ENCODE data around the gene GATAD2A. TPM values are rescaled to one million over a fixed set of nuclear protein-coding genes. Genes with fewer than 3 reads are reported as not detected.

GATAD2A gene
- total and polyA plus RNA-seq, 4 donors = 7.1 to 23.7 (median 18.2) TPM

GRCh38 chr19:19513682-19514081, 108.2 kb downstream of the GATAD2A start:
- peaks cover 6 to 17% (median 11%) of the 10 kb centered on the region in 4 donors for H3K4me1 ChIP-seq (ENCODE audit: control insufficient read depth in 4 of 4, insufficient read depth in 4 of 4, low read length in 3 of 4)
- H3K36me3 ChIP-seq (ENCODE audit: control insufficient read depth in 4 of 4, insufficient read depth in 3 of 4, low read depth in 1 of 4, low read length in 3 of 4) = no peaks in the 10 kb centered on the region
- H3K27me3 ChIP-seq (ENCODE audit: control insufficient read depth in 4 of 4, insufficient read depth in 4 of 4, low read length in 3 of 4) = no peaks in the 10 kb centered on the region
- no peak overlapping the region for H3K9ac ChIP-seq (ENCODE audit: low read depth in 1 of 2, low read length in 2 of 2)
- WGBS = 85% methylated on average over 17 of the region's 17 CpGs
- H3K27ac ChIP-seq (ENCODE audit: low read depth in 1 of 2, low read length in 2 of 2) = no peak overlapping the region
- TF ChIP-seq ZBTB33 (IDR thresholded peaks at IDR 0.05) = no peak
- TF ChIP-seq RAD21 (IDR thresholded peaks at IDR 0.05) = no peak
- TF ChIP-seq JUND (IDR thresholded peaks at IDR 0.05) = no peak
- no peak for TF ChIP-seq RXRA (IDR thresholded peaks at IDR 0.05)
- TF ChIP-seq REST (IDR thresholded peaks at IDR 0.05) = no peak
- no peak for TF ChIP-seq FOXA1 (IDR thresholded peaks at IDR 0.05)
- TF ChIP-seq YY1 (IDR thresholded peaks at IDR 0.05) = no peak
- no peak for TF ChIP-seq EGR1 (IDR thresholded peaks at IDR 0.05; ENCODE audit: low read depth in 2 of 2)
- TF ChIP-seq GABPA (IDR thresholded peaks at IDR 0.05 in 1 of 2, conservative IDR thresholded peaks at IDR 0.05 in 1 of 2) = no peak
- no peak for TF ChIP-seq FOXA2 (IDR thresholded peaks at IDR 0.05)
- no peak for TF ChIP-seq ATF3 (IDR thresholded peaks at IDR 0.05)
- no peak for TF ChIP-seq HNF4G (IDR thresholded peaks at IDR 0.05)
- TF ChIP-seq CTCF (IDR thresholded peaks at IDR 0.05; ENCODE audit: low read depth, low read length, missing input control) = no peak
- TF ChIP-seq SP1 (IDR thresholded peaks at IDR 0.05) = no peak
- no peak for TF ChIP-seq TAF1 (conservative IDR thresholded peaks at IDR 0.05)
- TF ChIP-seq MAX (IDR thresholded peaks at IDR 0.05) = no peak
- TF ChIP-seq HNF4A (conservative IDR thresholded peaks at IDR 0.05) = no peak
- no peak for DNase-seq (ENCODE audit: low spot score)
- no peaks in the 10 kb centered on the region for H3K9me3 ChIP-seq (ENCODE audit: control insufficient read depth in 4 of 4, low read length in 3 of 4)
- H3K4me3 ChIP-seq (ENCODE audit: low read depth in 1 of 3, low read length in 3 of 3) = no peak overlapping the region
